ENCODE data around the gene CASQ1. TPM values are rescaled to one million over a fixed set of nuclear protein-coding genes. Genes with fewer than 3 reads are reported as not detected.

The CASQ1 gene
- total and polyA plus RNA-seq, 9 donors = 182 to 1,024 (median 741) TPM

- peaks cover 90% of the 10 kb centered on the region for H3K36me3 ChIP-seq (ENCODE audit: control insufficient read depth, insufficient read depth, low read length)
- H3K27me3 ChIP-seq (ENCODE audit: control insufficient read depth, insufficient read depth, low read length) = no peaks in the 10 kb centered on the region
- no peak overlapping the region for H3K4me3 ChIP-seq (ENCODE audit: low read length)
- H3K4me1 ChIP-seq (ENCODE audit: control insufficient read depth, insufficient read depth, low read length) = peaks cover 22% of the 10 kb centered on the region
- H3K9me3 ChIP-seq (replicated peaks; ENCODE audit: control insufficient read depth, low read depth, low read length) = no peaks in the 10 kb centered on the region
- peak; percentile 80 for DNase-seq
- peak overlapping the region; percentile 56 for H3K27ac ChIP-seq (ENCODE audit: low read length)
- WGBS (ENCODE audit: insufficient coverage) = 27% methylated on average over 1 of the region's 4 CpGs
Measured at GRCh38 chr1:160219062-160219929, 28.9 kb downstream of the CASQ1 start.

GRCh38 chr1:160220301-160220700 is 29.9 kb downstream of the CASQ1 start:
- H3K27ac ChIP-seq (ENCODE audit: low read length) = no peak overlapping the region
- H3K27me3 ChIP-seq (ENCODE audit: control insufficient read depth, insufficient read depth, low read length) = no peaks in the 10 kb centered on the region
- H3K9me3 ChIP-seq (replicated peaks; ENCODE audit: control insufficient read depth, low read depth, low read length) = no peaks in the 10 kb centered on the region
- peaks cover 22% of the 10 kb centered on the region for H3K4me1 ChIP-seq (ENCODE audit: control insufficient read depth, insufficient read depth, low read length)
- 93% methylated on average over 2 of the region's 2 CpGs for WGBS (ENCODE audit: insufficient coverage)
- DNase-seq = no peak
- peaks cover 90% of the 10 kb centered on the region for H3K36me3 ChIP-seq (ENCODE audit: control insufficient read depth, insufficient read depth, low read length)
- H3K4me3 ChIP-seq (ENCODE audit: low read length) = no peak overlapping the region

GRCh38 chr1:160221089-160221488 is 30.7 kb downstream of the CASQ1 start:
- Histone ChIP-seq H3K4me3 (ENCODE audit: low read length) (no peak overlapping the region), H3K27me3 (ENCODE audit: control insufficient read depth, insufficient read depth, low read length) (no peaks in the 10 kb centered on the region), H3K4me1 (ENCODE audit: control insufficient read depth, insufficient read depth, low read length) (peaks cover 22% of the 10 kb centered on the region), H3K27ac (ENCODE audit: low read length) (no peak overlapping the region), H3K9me3 (replicated peaks; ENCODE audit: control insufficient read depth, low read depth, low read length) (no peaks in the 10 kb centered on the region), H3K36me3 (ENCODE audit: control insufficient read depth, insufficient read depth, low read length) (peaks cover 87% of the 10 kb centered on the region)
- DNase-seq = no peak

GRCh38 chr1:160222546-160222945 is 32.2 kb downstream of the CASQ1 start:
- H3K36me3 ChIP-seq (ENCODE audit: control insufficient read depth, insufficient read depth, low read length) = peaks cover 82% of the 10 kb centered on the region
- H3K4me1 ChIP-seq (ENCODE audit: control insufficient read depth, insufficient read depth, low read length) = peaks cover 18% of the 10 kb centered on the region
- H3K9me3 ChIP-seq (replicated peaks; ENCODE audit: control insufficient read depth, low read depth, low read length) = no peaks in the 10 kb centered on the region
- no peaks in the 10 kb centered on the region for H3K27me3 ChIP-seq (ENCODE audit: control insufficient read depth, insufficient read depth, low read length)
- no peak overlapping the region for H3K4me3 ChIP-seq (ENCODE audit: low read length)
- no peak overlapping the region for H3K27ac ChIP-seq (ENCODE audit: low read length)
- no peak for DNase-seq
- no CpG with 5 or more reads among the region's 3 CpGs for WGBS (ENCODE audit: insufficient coverage)

- Histone ChIP-seq H3K27ac (ENCODE audit: low read length) (no peak overlapping the region), H3K4me1 (ENCODE audit: control insufficient read depth, insufficient read depth, low read length) (peaks cover 3% of the 10 kb centered on the region), H3K4me3 (ENCODE audit: low read length) (no peak overlapping the region), H3K27me3 (ENCODE audit: control insufficient read depth, insufficient read depth, low read length) (no peaks in the 10 kb centered on the region), H3K36me3 (ENCODE audit: control insufficient read depth, insufficient read depth, low read length) (peaks cover 76% of the 10 kb centered on the region), H3K9me3 (replicated peaks; ENCODE audit: control insufficient read depth, low read depth, low read length) (no peaks in the 10 kb centered on the region)
- DNase-seq = no peak
- WGBS (ENCODE audit: insufficient coverage) = 100% methylated on average over 2 of the region's 2 CpGs
Measured at GRCh38 chr1:160224606-160225005, 34.2 kb downstream of the CASQ1 start.

GRCh38 chr1:160225345-160225744 is 35.0 kb downstream of the CASQ1 start:
- no peak for DNase-seq
- Histone ChIP-seq H3K27me3 (ENCODE audit: control insufficient read depth, insufficient read depth, low read length) (no peaks in the 10 kb centered on the region), H3K9me3 (replicated peaks; ENCODE audit: control insufficient read depth, low read depth, low read length) (no peaks in the 10 kb centered on the region), H3K4me1 (ENCODE audit: control insufficient read depth, insufficient read depth, low read length) (no peaks in the 10 kb centered on the region), H3K36me3 (ENCODE audit: control insufficient read depth, insufficient read depth, low read length) (peaks cover 72% of the 10 kb centered on the region), H3K4me3 (ENCODE audit: low read length) (no peak overlapping the region), H3K27ac (ENCODE audit: low read length) (no peak overlapping the region)
- WGBS (ENCODE audit: insufficient coverage) = no CpG with 5 or more reads among the region's 2 CpGs

GRCh38 chr1:160226623-160227022 is 36.2 kb downstream of the CASQ1 start:
- no peak for DNase-seq
- Histone ChIP-seq H3K36me3 (ENCODE audit: control insufficient read depth, insufficient read depth, low read length) (peaks cover 74% of the 10 kb centered on the region), H3K9me3 (replicated peaks; ENCODE audit: control insufficient read depth, low read depth, low read length) (no peaks in the 10 kb centered on the region), H3K27ac (ENCODE audit: low read length) (no peak overlapping the region), H3K4me1 (ENCODE audit: control insufficient read depth, insufficient read depth, low read length) (no peaks in the 10 kb centered on the region), H3K4me3 (ENCODE audit: low read length) (no peak overlapping the region), H3K27me3 (ENCODE audit: control insufficient read depth, insufficient read depth, low read length) (no peaks in the 10 kb centered on the region)
- WGBS (ENCODE audit: insufficient coverage) = no CpG with 5 or more reads among the region's 2 CpGs

GRCh38 chr1:160227034-160227433 is 36.7 kb downstream of the CASQ1 start:
- Histone ChIP-seq H3K27ac (ENCODE audit: low read length) (no peak overlapping the region), H3K9me3 (replicated peaks; ENCODE audit: control insufficient read depth, low read depth, low read length) (no peaks in the 10 kb centered on the region), H3K27me3 (ENCODE audit: control insufficient read depth, insufficient read depth, low read length) (no peaks in the 10 kb centered on the region), H3K4me3 (ENCODE audit: low read length) (no peak overlapping the region), H3K36me3 (ENCODE audit: control insufficient read depth, insufficient read depth, low read length) (peaks cover 78% of the 10 kb centered on the region), H3K4me1 (ENCODE audit: control insufficient read depth, insufficient read depth, low read length) (no peaks in the 10 kb centered on the region)
- WGBS (ENCODE audit: insufficient coverage) = no CpG with 5 or more reads among the region's 4 CpGs
- no peak for DNase-seq

- no CpG with 5 or more reads among the region's 1 CpG for WGBS (ENCODE audit: insufficient coverage)
- Histone ChIP-seq H3K9me3 (replicated peaks; ENCODE audit: control insufficient read depth, low read depth, low read length) (no peaks in the 10 kb centered on the region), H3K27ac (ENCODE audit: low read length) (no peak overlapping the region), H3K4me1 (ENCODE audit: control insufficient read depth, insufficient read depth, low read length) (no peaks in the 10 kb centered on the region), H3K4me3 (ENCODE audit: low read length) (no peak overlapping the region), H3K27me3 (ENCODE audit: control insufficient read depth, insufficient read depth, low read length) (no peaks in the 10 kb centered on the region), H3K36me3 (ENCODE audit: control insufficient read depth, insufficient read depth, low read length) (peaks cover 78% of the 10 kb centered on the region)
- no peak for DNase-seq
Measured at GRCh38 chr1:160227561-160227960, 37.2 kb downstream of the CASQ1 start.

GRCh38 chr1:160228431-160228830 is 38.1 kb downstream of the CASQ1 start:
- H3K4me3 ChIP-seq (ENCODE audit: low read length) = no peak overlapping the region
- H3K36me3 ChIP-seq (ENCODE audit: control insufficient read depth, insufficient read depth, low read length) = peaks cover 69% of the 10 kb centered on the region
- no peaks in the 10 kb centered on the region for H3K4me1 ChIP-seq (ENCODE audit: control insufficient read depth, insufficient read depth, low read length)
- no peaks in the 10 kb centered on the region for H3K27me3 ChIP-seq (ENCODE audit: control insufficient read depth, insufficient read depth, low read length)
- no peak for DNase-seq
- no peak overlapping the region for H3K27ac ChIP-seq (ENCODE audit: low read length)
- no peaks in the 10 kb centered on the region for H3K9me3 ChIP-seq (replicated peaks; ENCODE audit: control insufficient read depth, low read depth, low read length)

GRCh38 chr1:160232911-160233310 is 42.5 kb downstream of the CASQ1 start:
- Histone ChIP-seq H3K27me3 (ENCODE audit: control insufficient read depth, insufficient read depth, low read length) (no peaks in the 10 kb centered on the region), H3K9me3 (replicated peaks; ENCODE audit: control insufficient read depth, low read depth, low read length) (no peaks in the 10 kb centered on the region), H3K27ac (ENCODE audit: low read length) (no peak overlapping the region), H3K36me3 (ENCODE audit: control insufficient read depth, insufficient read depth, low read length) (peaks cover 49% of the 10 kb centered on the region), H3K4me1 (ENCODE audit: control insufficient read depth, insufficient read depth, low read length) (no peaks in the 10 kb centered on the region), H3K4me3 (ENCODE audit: low read length) (no peak overlapping the region)
- peak; percentile 49 for DNase-seq
